Measurements from ENCODE around the gene RAB36. TPM values are rescaled to one million over a fixed set of nuclear protein-coding genes. Genes with fewer than 3 reads are reported as not detected.

Gene RAB36
- polyA plus RNA-seq, 1 of the 3 experiments (the other 2 are of a cell fraction), result 6.6 TPM

DNA sequence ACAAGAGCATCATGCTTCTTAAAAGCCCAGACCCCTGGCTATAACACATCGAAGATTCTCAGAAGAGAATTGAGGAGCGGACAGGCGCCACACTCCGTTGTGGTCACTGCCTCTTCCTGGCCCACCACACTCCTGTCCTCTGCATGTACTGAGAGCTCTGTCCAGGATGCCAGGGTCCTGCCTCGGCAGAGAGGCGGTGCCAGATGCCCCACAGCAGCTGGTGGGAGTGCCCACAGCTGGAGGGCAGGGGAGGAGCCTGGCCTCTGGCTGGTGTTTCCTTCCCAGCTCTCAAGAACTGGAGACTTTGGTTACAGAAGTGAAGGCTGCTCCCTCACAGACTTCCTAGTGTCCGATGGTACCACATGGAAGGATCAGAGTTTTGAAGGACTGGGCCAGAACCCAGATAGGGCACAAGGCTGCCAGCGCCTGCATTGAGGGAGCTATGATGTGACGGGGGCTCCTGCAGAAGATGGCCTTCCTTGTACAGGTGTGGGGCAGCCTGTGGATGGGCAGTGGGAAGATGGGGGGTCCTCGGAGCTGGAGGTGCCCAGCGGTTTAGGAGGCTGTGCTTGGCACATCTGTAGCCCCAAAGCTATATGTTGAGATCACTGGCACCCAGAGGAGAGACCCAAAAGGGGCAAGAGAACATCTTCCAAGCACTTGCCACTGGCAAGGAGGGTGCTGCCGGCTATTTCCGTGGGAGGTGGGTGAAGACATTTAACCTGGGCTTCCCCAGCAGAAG is 22.9 kb upstream of the RAB36 start:
- 80% methylated on average over 7 of the region's 13 CpGs for WGBS (ENCODE audit: low lambda C conversion rate)
- ChIA-PET POLR2A (no interaction called here), CTCF (interaction anchor here (0.6 to 10.0 kb wide), 8 partner anchors 9 to 265 kb away, joined by 3 to 161 read pairs (median 3); partner anchors contain the start of gene GNAZ)

More for the DNA sequence above, 22.9 kb upstream of the RAB36 start:
- Histone ChIP-seq H3K9ac (no peak overlapping the region), H3K9me3 (no peaks in the 10 kb centered on the region), H3K36me3 (replicated peaks in 1 of 2; ENCODE audit: control insufficient read depth in 1 of 2, insufficient read depth in 2 of 2, low read length in 1 of 2) (no peaks in the 10 kb centered on the region), H4K20me1 (ENCODE audit: insufficient read depth) (no peaks in the 10 kb centered on the region), H3K9me2 (no peaks in the 10 kb centered on the region), H2AFZ (ENCODE audit: low read depth) (no peak overlapping the region), H3K4me3 (ENCODE audit: low read depth in 2 of 2, low read length in 1 of 2) (no peak overlapping the region), H3F3A (replicated peaks; ENCODE audit: insufficient read depth) (no peaks in the 10 kb centered on the region), H3K27me3 (ENCODE audit: insufficient read depth) (no peaks in the 10 kb centered on the region), H3K79me2 (ENCODE audit: insufficient read depth) (no peaks in the 10 kb centered on the region), H3K4me1 (ENCODE audit: control insufficient read depth in 1 of 2, insufficient read depth in 2 of 2, low read depth in 1 of 2, low read length in 1 of 2) (peaks cover 0 to 33% of the 10 kb centered on the region in 2 experiments; a peak in 1 of 4 replicates), H3K27ac (ENCODE audit: low read depth in 2 of 2, low read length in 1 of 2) (no peak overlapping the region), H3K4me2 (no peak overlapping the region)
- DNase-seq, result no peak
- no peak for TF ChIP-seq RAD21 (IDR thresholded peaks at IDR 0.05; ENCODE audit: low read length)
- TF ChIP-seq GATA2 (CRISPR knock-in tag; IDR thresholded peaks at IDR 0.05), result no peak
- TF ChIP-seq, protein P1, sequence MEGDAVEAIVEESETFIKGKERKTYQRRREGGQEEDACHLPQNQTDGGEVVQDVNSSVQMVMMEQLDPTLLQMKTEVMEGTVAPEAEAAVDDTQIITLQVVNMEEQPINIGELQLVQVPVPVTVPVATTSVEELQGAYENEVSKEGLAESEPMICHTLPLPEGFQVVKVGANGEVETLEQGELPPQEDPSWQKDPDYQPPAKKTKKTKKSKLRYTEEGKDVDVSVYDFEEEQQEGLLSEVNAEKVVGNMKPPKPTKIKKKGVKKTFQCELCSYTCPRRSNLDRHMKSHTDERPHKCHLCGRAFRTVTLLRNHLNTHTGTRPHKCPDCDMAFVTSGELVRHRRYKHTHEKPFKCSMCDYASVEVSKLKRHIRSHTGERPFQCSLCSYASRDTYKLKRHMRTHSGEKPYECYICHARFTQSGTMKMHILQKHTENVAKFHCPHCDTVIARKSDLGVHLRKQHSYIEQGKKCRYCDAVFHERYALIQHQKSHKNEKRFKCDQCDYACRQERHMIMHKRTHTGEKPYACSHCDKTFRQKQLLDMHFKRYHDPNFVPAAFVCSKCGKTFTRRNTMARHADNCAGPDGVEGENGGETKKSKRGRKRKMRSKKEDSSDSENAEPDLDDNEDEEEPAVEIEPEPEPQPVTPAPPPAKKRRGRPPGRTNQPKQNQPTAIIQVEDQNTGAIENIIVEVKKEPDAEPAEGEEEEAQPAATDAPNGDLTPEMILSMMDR (IDR thresholded peaks at IDR 0.05), result no peak
- TF ChIP-seq RFX5 (IDR thresholded peaks at IDR 0.05; ENCODE audit: low read length), result no peak
- TF ChIP-seq, protein P2, sequence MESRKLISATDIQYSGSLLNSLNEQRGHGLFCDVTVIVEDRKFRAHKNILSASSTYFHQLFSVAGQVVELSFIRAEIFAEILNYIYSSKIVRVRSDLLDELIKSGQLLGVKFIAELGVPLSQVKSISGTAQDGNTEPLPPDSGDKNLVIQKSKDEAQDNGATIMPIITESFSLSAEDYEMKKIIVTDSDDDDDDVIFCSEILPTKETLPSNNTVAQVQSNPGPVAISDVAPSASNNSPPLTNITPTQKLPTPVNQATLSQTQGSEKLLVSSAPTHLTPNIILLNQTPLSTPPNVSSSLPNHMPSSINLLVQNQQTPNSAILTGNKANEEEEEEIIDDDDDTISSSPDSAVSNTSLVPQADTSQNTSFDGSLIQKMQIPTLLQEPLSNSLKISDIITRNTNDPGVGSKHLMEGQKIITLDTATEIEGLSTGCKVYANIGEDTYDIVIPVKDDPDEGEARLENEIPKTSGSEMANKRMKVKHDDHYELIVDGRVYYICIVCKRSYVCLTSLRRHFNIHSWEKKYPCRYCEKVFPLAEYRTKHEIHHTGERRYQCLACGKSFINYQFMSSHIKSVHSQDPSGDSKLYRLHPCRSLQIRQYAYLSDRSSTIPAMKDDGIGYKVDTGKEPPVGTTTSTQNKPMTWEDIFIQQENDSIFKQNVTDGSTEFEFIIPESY (IDR thresholded peaks at IDR 0.05; ENCODE audit: borderline replicate concordance, low read depth), result no peak
- TF ChIP-seq, protein P3, sequence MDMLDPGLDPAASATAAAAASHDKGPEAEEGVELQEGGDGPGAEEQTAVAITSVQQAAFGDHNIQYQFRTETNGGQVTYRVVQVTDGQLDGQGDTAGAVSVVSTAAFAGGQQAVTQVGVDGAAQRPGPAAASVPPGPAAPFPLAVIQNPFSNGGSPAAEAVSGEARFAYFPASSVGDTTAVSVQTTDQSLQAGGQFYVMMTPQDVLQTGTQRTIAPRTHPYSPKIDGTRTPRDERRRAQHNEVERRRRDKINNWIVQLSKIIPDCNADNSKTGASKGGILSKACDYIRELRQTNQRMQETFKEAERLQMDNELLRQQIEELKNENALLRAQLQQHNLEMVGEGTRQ (IDR thresholded peaks at IDR 0.05; ENCODE audit: borderline replicate concordance, low read depth, low read length), result no peak
- no peak for TF ChIP-seq SMC3 (IDR thresholded peaks at IDR 0.05; ENCODE audit: low read depth, low read length)
- no peak for TF ChIP-seq YY1 (IDR thresholded peaks at IDR 0.05; ENCODE audit: low read depth)
- no peak for TF ChIP-seq NRF1 (IDR thresholded peaks at IDR 0.05; ENCODE audit: low read depth, low read length)
- TF ChIP-seq GABPA (IDR thresholded peaks at IDR 0.05; ENCODE audit: low read depth), result no peak
- TF ChIP-seq CHD2 (IDR thresholded peaks at IDR 0.05; ENCODE audit: low read length, partially characterized antibody), result no peak
- TF ChIP-seq FOSL2 (IDR thresholded peaks at IDR 0.05; ENCODE audit: borderline replicate concordance, low read depth), result no peak
- no peak for TF ChIP-seq SIN3A (IDR thresholded peaks at IDR 0.05; ENCODE audit: borderline replicate concordance, low read depth, low read length)
- TF ChIP-seq, protein P4, sequence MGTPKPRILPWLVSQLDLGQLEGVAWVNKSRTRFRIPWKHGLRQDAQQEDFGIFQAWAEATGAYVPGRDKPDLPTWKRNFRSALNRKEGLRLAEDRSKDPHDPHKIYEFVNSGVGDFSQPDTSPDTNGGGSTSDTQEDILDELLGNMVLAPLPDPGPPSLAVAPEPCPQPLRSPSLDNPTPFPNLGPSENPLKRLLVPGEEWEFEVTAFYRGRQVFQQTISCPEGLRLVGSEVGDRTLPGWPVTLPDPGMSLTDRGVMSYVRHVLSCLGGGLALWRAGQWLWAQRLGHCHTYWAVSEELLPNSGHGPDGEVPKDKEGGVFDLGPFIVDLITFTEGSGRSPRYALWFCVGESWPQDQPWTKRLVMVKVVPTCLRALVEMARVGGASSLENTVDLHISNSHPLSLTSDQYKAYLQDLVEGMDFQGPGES (IDR thresholded peaks at IDR 0.05; ENCODE audit: low read depth, low read length), result no peak
- no peak for TF ChIP-seq NFIC (IDR thresholded peaks at IDR 0.05; ENCODE audit: borderline replicate concordance)

All from SK-N-SH (cell line).